ENCODE results near the gene KLHL26.

KLHL26 gene

DNA sequence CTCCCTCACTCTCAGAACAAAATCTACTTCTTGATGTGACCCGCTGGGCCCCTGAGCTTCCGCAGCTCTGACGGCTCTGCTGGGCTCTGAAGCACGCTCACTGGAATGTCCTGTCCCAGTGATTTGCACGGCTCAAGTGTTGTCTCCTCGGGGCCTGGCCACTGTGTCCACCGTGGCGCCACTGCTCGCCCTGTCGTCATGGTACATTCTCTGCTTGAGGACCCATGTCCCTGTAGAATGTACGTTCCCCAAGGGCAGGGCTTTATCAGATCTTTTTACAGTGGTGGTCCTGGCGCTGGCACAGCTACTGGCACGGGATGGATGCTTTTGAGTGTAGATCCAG is 12.1 kb downstream of the KLHL26 start:
- Histone ChIP-seq H3K4me3 (ENCODE audit: low read length) (no peak overlapping the region), H3K27me3 (ENCODE audit: control insufficient read depth, insufficient read depth, low read length) (no peaks in the 10 kb centered on the region), H3K36me3 (ENCODE audit: control insufficient read depth, insufficient read depth, low read length) (no peaks in the 10 kb centered on the region), H3K9ac (ENCODE audit: low read length) (no peak overlapping the region), H3K9me3 (ENCODE audit: control insufficient read depth, low read length) (no peaks in the 10 kb centered on the region), H3K4me1 (ENCODE audit: control insufficient read depth, insufficient read depth, low read length) (no peaks in the 10 kb centered on the region)

DNA sequence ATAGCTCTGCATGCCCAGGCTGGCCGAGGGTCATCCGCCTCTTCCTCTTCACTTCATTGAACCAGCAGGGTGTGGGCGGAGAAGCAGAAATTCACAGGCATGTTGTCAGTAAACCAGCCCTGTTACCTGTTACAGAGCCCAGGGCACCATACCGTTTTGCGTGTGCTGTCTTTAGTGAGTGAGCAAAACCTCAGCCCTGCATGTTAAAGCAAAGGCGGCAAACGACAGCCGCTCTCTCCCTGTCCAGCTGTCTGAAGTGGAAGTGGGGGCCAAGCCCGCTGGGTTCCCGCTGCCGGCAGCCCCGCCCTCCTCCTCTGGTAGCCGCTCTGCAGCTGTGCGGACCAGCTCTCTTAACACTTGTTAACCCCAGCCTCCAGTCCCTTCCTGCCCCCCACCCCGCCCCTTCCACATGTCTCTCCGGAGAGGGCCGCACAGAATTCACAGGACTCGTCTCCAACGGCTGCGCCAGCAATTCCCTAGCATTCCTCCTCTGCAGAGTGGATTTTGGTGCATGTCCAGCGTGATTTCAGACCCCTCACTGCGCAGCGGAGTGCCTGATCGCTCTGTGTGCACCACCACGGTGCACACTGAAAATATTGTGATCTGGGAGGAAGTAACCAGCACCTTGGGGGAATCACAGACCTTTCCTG is 12.7 kb downstream of the KLHL26 start:
- H3K27me3 ChIP-seq (ENCODE audit: control insufficient read depth, insufficient read depth, low read length), result no peaks in the 10 kb centered on the region
- H3K4me1 ChIP-seq (ENCODE audit: control insufficient read depth, insufficient read depth, low read length), result no peaks in the 10 kb centered on the region
- H3K4me3 ChIP-seq (ENCODE audit: low read length), result no peak overlapping the region
- no peak overlapping the region for H3K9ac ChIP-seq (ENCODE audit: low read length)
- H3K36me3 ChIP-seq (ENCODE audit: control insufficient read depth, insufficient read depth, low read length), result no peaks in the 10 kb centered on the region
- no peaks in the 10 kb centered on the region for H3K9me3 ChIP-seq (ENCODE audit: control insufficient read depth, low read length)

GRCh38 chr19:18650021-18650390 is 13.2 kb downstream of the KLHL26 start:
- Histone ChIP-seq H3K4me3 (ENCODE audit: low read length) (no peak overlapping the region), H3K9me3 (ENCODE audit: control insufficient read depth, low read length) (no peaks in the 10 kb centered on the region), H3K9ac (ENCODE audit: low read length) (no peak overlapping the region), H3K4me1 (ENCODE audit: control insufficient read depth, insufficient read depth, low read length) (no peaks in the 10 kb centered on the region), H3K36me3 (ENCODE audit: control insufficient read depth, insufficient read depth, low read length) (no peaks in the 10 kb centered on the region), H3K27me3 (ENCODE audit: control insufficient read depth, insufficient read depth, low read length) (no peaks in the 10 kb centered on the region)

DNA sequence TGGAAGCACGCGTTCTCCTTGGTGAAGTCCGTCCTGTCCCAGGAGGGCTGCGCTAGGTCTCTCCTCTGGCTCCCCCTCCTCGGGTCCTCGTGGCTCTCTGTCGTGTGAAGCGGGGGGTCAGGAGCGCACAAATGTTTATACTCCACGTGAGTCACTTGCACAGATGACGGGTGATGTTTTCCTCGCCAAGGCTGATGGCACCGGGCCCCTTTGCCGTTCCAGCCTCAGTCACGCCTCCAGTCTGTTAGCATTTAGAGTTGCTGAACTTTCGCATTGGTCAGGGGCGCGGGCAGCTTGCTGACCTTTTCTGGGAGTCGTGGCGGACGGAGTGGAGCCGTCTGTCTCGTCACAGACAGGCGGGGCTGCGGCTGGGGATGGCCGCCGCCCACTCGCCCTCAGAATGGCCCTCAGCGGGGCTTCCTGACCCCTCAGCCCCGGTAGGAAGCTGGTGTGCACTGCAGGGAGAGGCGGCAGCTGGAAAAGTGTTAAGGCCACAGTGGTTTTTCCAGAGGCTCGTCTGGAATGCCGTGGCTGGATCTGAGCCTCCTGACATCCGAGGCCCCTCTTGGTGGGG is 13.7 kb downstream of the KLHL26 start:
- H3K36me3 ChIP-seq (ENCODE audit: control insufficient read depth, insufficient read depth, low read length), result no peaks in the 10 kb centered on the region
- no peak overlapping the region for H3K9ac ChIP-seq (ENCODE audit: low read length)
- no peak overlapping the region for H3K4me3 ChIP-seq (ENCODE audit: low read length)
- H3K9me3 ChIP-seq (ENCODE audit: control insufficient read depth, low read length), result no peaks in the 10 kb centered on the region
- no peaks in the 10 kb centered on the region for H3K4me1 ChIP-seq (ENCODE audit: control insufficient read depth, insufficient read depth, low read length)
- H3K27me3 ChIP-seq (ENCODE audit: control insufficient read depth, insufficient read depth, low read length), result no peaks in the 10 kb centered on the region

- H3K36me3 ChIP-seq (ENCODE audit: control insufficient read depth, insufficient read depth, low read length), result no peaks in the 10 kb centered on the region
- H3K9me3 ChIP-seq (ENCODE audit: control insufficient read depth, low read length), result no peaks in the 10 kb centered on the region
- H3K4me3 ChIP-seq (ENCODE audit: low read length), result no peak overlapping the region
- H3K4me1 ChIP-seq (ENCODE audit: control insufficient read depth, insufficient read depth, low read length), result no peaks in the 10 kb centered on the region
- H3K27me3 ChIP-seq (ENCODE audit: control insufficient read depth, insufficient read depth, low read length), result no peaks in the 10 kb centered on the region
- H3K9ac ChIP-seq (ENCODE audit: low read length), result no peak overlapping the region
Measured at GRCh38 chr19:18651300-18651699, 14.5 kb downstream of the KLHL26 start.

GRCh38 chr19:18651733-18652132 is 14.9 kb downstream of the KLHL26 start:
- H3K9ac ChIP-seq (ENCODE audit: low read length), result no peak overlapping the region
- H3K4me1 ChIP-seq (ENCODE audit: control insufficient read depth, insufficient read depth, low read length), result no peaks in the 10 kb centered on the region
- no peak overlapping the region for H3K4me3 ChIP-seq (ENCODE audit: low read length)
- no peaks in the 10 kb centered on the region for H3K36me3 ChIP-seq (ENCODE audit: control insufficient read depth, insufficient read depth, low read length)
- no peaks in the 10 kb centered on the region for H3K9me3 ChIP-seq (ENCODE audit: control insufficient read depth, low read length)
- no peaks in the 10 kb centered on the region for H3K27me3 ChIP-seq (ENCODE audit: control insufficient read depth, insufficient read depth, low read length)

- H3K4me3 ChIP-seq (ENCODE audit: low read length), result no peak overlapping the region
- H3K9ac ChIP-seq (ENCODE audit: low read length), result no peak overlapping the region
- no peaks in the 10 kb centered on the region for H3K27me3 ChIP-seq (ENCODE audit: control insufficient read depth, insufficient read depth, low read length)
- H3K9me3 ChIP-seq (ENCODE audit: control insufficient read depth, low read length), result no peaks in the 10 kb centered on the region
- H3K36me3 ChIP-seq (ENCODE audit: control insufficient read depth, insufficient read depth, low read length), result no peaks in the 10 kb centered on the region
- peaks cover 2% of the 10 kb centered on the region for H3K4me1 ChIP-seq (ENCODE audit: control insufficient read depth, insufficient read depth, low read length)
Measured at GRCh38 chr19:18653853-18654252, 17.0 kb downstream of the KLHL26 start.

- no peaks in the 10 kb centered on the region for H3K9me3 ChIP-seq (ENCODE audit: control insufficient read depth, low read length)
- no peak overlapping the region for H3K9ac ChIP-seq (ENCODE audit: low read length)
- H3K36me3 ChIP-seq (ENCODE audit: control insufficient read depth, insufficient read depth, low read length), result no peaks in the 10 kb centered on the region
- no peaks in the 10 kb centered on the region for H3K27me3 ChIP-seq (ENCODE audit: control insufficient read depth, insufficient read depth, low read length)
- no peak overlapping the region for H3K4me3 ChIP-seq (ENCODE audit: low read length)
- peaks cover 5% of the 10 kb centered on the region for H3K4me1 ChIP-seq (ENCODE audit: control insufficient read depth, insufficient read depth, low read length)
Measured at GRCh38 chr19:18654469-18654868, 17.6 kb downstream of the KLHL26 start.

GRCh38 chr19:18655173-18655844 is 18.5 kb downstream of the KLHL26 start:
- no peaks in the 10 kb centered on the region for H3K36me3 ChIP-seq (ENCODE audit: control insufficient read depth, insufficient read depth, low read length)
- no peak overlapping the region for H3K9ac ChIP-seq (ENCODE audit: low read length)
- H3K9me3 ChIP-seq (ENCODE audit: control insufficient read depth, low read length), result no peaks in the 10 kb centered on the region
- no peaks in the 10 kb centered on the region for H3K27me3 ChIP-seq (ENCODE audit: control insufficient read depth, insufficient read depth, low read length)
- peaks cover 5% of the 10 kb centered on the region for H3K4me1 ChIP-seq (ENCODE audit: control insufficient read depth, insufficient read depth, low read length)
- no peak overlapping the region for H3K4me3 ChIP-seq (ENCODE audit: low read length)

- Histone ChIP-seq H3K4me1 (ENCODE audit: control insufficient read depth, insufficient read depth, low read length) (peaks cover 5% of the 10 kb centered on the region), H3K9ac (ENCODE audit: low read length) (no peak overlapping the region), H3K27me3 (ENCODE audit: control insufficient read depth, insufficient read depth, low read length) (no peaks in the 10 kb centered on the region), H3K4me3 (ENCODE audit: low read length) (no peak overlapping the region), H3K9me3 (ENCODE audit: control insufficient read depth, low read length) (no peaks in the 10 kb centered on the region), H3K36me3 (ENCODE audit: control insufficient read depth, insufficient read depth, low read length) (no peaks in the 10 kb centered on the region)
Measured at GRCh38 chr19:18656337-18657086, 19.7 kb downstream of the KLHL26 start.

DNA sequence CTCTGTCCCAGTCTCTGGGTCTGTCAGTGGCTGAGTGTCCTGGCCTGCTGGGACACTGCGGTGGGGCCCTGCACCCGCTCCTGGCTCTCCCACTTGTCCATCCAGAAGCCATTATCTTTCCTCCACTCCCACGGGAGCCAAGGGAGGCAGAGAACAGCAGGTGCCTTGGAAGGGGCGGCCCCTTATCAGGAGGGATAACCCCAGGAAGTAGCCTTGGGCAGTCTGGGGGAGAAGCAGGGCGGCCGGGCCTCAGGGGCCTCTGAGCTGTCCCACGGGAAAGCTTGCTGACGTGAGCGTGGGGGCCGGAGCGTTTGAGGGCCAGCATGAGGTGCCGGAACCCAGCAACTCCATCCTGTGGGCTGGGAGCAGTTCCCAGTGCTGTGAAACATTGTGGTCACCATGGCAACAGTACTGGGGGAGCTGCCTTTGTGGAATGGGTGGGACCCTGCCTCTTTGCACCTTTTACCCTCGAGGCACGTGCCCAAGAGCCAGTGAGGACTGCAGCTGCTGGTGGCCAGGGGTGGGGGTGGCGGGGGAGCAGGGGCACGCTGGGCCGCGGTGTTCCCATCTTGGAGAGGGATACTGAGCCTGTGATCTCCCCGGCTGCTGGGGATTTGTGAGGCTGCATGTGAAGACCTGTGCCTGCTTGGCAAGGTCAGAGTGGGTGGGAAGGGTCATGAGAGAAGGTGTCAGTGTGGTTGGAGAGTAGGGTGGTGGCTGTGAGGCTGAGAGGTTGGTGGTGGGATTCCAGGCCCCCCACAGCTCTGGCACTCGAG is 20.9 kb downstream of the KLHL26 start:
- Histone ChIP-seq H3K9ac (ENCODE audit: low read length) (no peak overlapping the region), H3K36me3 (ENCODE audit: control insufficient read depth, insufficient read depth, low read length) (no peaks in the 10 kb centered on the region), H3K27me3 (ENCODE audit: control insufficient read depth, insufficient read depth, low read length) (no peaks in the 10 kb centered on the region), H3K4me3 (ENCODE audit: low read length) (no peak overlapping the region), H3K4me1 (ENCODE audit: control insufficient read depth, insufficient read depth, low read length) (peaks cover 5% of the 10 kb centered on the region), H3K9me3 (ENCODE audit: control insufficient read depth, low read length) (no peaks in the 10 kb centered on the region)

Measured in mucosa of stomach (tissue), 1 donor.